SU-DHL-6 (cell line): ENCODE data around the gene NCS1.

Source experiments
- CTCF ChIP-seq: fragments of 200-600 bp; sonication (generic); IDR thresholded peaks from one replicate; pipeline ENCODE4 v1.5.1; 2017; ENCODE audit warnings: antibody characterized with exemption, mild to moderate bottlenecking, low read length, moderate library complexity; ENCODE audit not compliant: insufficient read depth, poor library complexity, severe bottlenecking
- EZH2phosphoT487 ChIP-seq: fragments of 200-600 bp; sonication (generic), shearing (Covaris generic); conservative IDR thresholded peaks from 2 replicates; pipeline ENCODE4 v1.6.1; 2018; ENCODE audit warnings: mild to moderate bottlenecking, antibody characterized with exemption, low read length, moderate library complexity, mixed read lengths

- TF ChIP-seq EZH2phosphoT487 (no peak), CTCF (no peak)
These were observed 103.9 kb downstream of the NCS1 start for GRCh38 chr9:130276121-130276520.
